HG03045 (cell line): ENCODE measurements around the gene TPCN1.

Experiments
- ATAC-seq: cut with Tn5 transposase; IDR thresholded peaks from one replicate; pipeline ENCODE4 v1.9.1; 2021; ENCODE audit warnings: mild to moderate bottlenecking, moderate library complexity; ENCODE audit not compliant: unreplicated experiment

Gene TPCN1

GRCh38 chr12:113278633-113279032, 57.4 kb downstream of the TPCN1 start:
- no peak for ATAC-seq

DNA sequence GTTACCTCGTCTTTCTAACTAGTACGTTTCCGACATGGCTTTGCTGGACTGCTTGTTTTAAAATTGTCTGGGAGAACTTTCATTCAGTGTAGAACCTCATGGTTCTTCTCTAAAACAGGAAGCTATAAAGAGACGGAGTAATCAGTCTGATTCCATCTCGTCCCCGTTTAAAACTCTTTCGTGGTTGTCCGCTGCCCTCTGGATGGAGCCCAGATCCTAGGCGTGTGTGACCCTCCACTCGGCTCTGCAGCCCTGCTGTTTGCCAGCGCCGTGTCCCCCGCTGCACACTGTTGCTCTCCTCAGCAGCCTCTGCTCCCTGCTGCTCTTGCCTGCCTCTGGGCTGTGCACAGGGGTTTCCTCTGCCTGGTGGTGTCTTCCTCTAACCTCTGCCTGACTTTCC, 63.5 kb downstream of the TPCN1 start:
- no peak for ATAC-seq

DNA sequence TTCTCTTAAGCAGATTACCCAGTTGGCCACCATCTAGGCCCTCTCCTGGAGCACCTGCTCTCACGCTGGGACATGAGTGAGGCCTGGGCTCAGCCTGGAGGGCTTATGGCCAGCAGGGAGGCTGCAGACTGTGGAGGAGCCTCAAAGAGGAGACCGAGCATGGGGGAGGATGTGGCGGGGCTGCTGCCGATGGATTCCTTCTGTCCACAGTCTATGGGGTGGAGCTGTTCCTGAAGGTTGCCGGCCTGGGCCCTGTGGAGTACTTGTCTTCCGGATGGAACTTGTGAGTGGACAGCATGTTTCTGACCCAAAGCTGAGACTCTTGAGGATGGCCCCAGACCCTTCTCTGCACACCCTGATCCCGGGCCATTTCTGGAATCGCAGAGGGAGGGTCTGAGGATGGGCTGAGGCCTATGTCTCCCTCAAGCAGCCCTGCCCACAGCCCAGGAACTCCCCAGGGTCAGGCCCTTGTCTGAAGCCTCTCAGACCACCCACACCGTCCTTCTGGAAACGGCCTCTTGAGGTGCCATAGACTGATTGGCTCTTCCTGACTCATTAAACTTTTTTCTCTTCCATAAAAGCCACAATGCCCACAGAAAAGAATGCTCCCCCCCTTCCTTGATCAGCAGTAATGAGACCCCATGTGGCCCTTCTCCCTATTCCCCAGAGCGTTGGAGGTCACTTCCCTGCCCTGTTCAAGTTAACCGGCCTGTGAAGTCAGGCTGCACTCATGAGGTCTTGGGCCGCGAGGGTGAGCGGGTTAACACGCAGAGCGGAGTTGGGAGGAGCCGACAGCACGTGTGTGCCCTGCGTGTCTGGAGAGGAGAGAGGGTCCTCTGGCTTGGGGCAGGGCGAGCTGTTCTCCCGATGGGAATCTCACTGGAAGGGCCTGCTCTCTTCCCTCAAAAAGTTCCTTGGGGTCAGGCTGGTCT, 64.7 kb downstream of the TPCN1 start:
- no peak for ATAC-seq

DNA sequence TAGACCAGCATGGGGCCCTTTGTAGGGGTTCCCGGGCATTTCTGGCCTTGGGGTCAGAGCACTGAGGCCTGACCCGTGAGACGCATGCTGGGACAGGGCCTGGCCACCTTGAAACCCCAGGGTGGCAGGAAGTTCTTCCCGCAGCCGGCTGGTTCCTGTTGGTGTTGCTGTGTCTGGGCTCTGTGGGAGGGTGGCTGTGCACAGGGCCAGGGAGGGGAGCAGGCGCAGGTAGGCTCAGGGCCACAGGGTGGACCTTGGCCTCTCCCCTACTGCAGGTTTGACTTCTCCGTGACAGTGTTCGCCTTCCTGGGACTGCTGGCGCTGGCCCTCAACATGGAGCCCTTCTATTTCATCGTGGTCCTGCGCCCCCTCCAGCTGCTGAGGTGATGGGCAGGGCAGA, 65.4 kb downstream of the TPCN1 start:
- ATAC-seq: no peak

DNA sequence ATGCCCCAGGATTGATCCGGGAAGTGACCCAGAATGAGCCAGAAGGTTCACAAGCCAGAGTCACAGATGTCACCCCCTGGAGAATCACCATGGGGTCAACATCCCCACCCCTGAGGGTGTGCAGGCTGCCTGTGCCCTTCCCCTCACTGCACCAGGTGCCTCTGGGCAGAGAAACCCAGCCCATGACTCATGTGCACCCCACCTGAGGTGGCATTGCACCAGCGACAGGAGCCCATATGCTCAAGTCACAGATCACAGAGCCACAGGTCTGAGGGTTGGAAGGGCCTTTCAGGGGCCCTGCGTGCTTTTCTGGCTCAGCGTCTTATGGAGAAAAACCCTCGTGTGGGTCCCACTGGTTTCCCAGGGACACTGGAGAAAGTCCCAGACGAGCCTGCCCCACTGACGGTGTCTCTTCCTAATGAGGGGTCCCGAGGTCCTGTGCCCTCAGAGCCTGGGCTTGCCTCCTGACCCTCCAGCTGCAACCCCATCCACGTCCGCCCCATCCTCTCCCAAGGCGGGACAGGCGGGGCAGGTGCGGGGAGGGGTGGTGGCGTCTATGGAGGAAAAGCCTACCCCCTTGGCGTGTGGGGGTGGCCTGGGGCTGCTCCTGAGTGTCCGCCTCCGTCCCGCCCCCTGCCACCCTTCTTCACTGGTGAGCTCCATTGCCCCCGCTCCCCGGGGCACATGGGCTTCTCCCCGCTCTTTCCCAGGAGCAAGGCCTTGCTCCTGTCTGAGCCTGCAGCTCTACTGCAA, 66.1 kb downstream of the TPCN1 start:
- ATAC-seq: no peak

DNA sequence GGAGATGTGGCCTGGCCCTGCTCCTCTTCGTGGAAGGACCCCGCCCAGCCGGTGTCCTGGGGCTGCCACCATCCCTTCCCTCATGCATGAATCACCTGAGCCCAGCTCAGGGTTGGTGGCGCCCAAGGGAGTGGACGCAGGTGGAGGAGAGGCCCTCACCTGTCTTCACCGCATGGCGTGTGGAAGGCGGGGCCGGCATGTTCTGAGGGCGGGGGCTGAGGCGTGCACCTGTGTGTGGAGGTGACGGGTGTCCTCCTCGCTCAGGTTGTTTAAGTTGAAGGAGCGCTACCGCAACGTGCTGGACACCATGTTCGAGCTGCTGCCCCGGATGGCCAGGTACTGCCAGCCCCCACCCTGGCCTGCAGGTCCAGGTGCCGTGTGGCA, 66.6 kb downstream of the TPCN1 start:
- no peak for ATAC-seq

DNA sequence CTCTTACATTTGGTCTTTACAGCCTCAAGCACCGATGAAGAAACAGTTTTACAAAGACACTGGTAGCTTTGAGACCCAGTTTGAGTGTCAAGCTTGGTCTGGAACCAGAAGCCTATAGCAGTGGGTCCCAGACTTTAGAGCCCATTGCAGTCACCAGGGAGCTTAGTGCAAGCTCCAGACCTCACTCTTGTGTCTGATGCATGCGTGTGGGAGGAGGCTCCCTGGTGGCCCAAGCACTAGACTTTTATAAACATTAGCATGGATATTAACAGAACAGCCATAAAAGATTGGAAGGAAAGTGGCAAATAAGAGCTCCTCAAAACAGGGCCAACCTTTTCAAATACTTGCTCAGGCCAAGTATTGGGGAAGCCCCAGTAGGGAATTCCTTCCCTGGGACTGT, 68.1 kb downstream of the TPCN1 start:
- ATAC-seq: no peak

- no peak for ATAC-seq
These were observed 69.2 kb downstream of the TPCN1 start for GRCh38 chr12:113290506-113290905.

GRCh38 chr12:113291586-113291985, 70.3 kb downstream of the TPCN1 start:
- ATAC-seq: no peak

- ATAC-seq: no peak
These were observed 70.8 kb downstream of the TPCN1 start for GRCh38 chr12:113292091-113292490.

- no peak for ATAC-seq
These were observed 71.3 kb downstream of the TPCN1 start for GRCh38 chr12:113292547-113292946.

- ATAC-seq: no peak
These were observed 71.8 kb downstream of the TPCN1 start for GRCh38 chr12:113293100-113293499.

DNA sequence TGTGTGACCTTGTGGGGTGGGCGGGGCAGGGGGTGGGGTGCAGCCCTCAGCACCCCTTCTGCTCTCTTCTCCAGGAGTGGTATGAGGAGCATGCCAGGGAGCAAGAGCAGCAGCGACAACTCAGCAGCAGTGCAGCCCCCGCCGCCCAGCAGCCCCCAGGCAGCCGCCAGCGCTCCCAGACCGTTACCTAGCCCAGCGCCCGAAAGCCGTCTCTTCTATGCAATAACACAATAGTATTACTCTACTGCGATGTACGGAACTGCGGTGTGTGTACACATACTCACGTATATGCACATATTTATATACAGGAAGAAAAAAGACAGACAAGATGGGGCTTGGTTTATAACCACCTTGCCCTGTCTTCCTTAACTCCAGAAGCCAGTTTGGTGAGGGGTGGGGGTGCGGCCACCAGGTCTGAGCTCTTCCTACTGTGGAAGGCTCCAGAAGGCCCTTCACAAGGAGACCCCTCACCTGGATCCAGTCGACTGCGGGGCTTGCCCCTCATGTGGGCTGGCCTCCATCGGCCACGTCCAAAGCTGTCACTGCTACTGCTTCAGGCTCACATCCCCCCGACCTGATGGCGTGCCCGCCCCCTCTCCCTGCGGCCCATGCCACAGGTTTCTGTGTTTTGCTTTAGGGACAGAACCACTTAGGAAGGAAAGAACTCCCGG, 74.8 kb downstream of the TPCN1 start:
- no peak for ATAC-seq

DNA sequence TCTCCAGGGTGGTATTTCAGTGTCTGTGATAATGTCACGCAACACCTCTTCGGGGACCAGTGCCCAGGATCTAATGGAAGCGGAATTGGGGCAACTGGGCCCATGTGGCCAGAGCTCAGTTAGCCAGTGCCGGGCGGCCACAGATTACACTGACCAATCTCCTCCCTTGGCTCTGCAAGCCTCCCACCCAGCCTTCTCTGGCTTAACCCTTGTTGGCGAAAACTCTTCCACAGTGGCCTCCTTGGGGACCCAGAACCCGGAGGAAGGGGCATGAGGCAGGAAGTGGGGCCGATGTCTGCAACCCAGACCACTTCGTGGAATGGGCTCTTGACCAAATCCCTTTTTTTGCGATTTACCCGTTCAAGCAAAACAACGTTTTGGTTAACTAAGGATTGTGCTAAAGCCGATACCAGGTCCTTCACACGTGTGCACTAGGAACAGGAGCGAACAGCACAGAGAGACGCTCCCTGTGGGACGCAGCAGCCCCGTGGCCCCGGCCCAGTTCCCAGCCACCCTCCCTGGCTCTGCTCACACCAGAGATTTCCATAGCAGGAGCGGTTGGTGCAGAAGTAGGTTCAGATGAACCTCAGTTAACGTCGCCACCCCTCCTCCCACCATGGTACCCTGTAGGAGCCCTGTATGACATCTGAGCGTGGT, 75.4 kb downstream of the TPCN1 start:
- no peak for ATAC-seq

DNA sequence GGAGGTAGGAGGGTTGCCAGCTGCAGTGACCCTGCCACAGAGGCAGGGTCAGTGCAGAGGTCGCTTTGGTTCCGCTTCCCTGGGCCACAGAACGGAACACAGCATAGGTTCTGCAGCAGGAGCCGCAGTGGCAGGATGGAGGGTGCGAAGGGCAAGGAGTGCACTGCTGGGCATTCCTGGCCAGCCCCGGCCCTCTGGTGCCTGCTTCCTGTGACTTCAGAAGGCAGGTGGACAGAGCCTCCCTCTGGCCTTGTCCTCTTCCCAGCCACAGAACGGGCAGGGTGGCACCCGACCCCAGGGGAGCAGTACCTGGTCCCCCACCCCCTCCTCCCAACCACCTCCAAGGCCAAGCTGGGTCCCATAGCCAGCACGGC, 75.9 kb downstream of the TPCN1 start:
- no peak for ATAC-seq

DNA sequence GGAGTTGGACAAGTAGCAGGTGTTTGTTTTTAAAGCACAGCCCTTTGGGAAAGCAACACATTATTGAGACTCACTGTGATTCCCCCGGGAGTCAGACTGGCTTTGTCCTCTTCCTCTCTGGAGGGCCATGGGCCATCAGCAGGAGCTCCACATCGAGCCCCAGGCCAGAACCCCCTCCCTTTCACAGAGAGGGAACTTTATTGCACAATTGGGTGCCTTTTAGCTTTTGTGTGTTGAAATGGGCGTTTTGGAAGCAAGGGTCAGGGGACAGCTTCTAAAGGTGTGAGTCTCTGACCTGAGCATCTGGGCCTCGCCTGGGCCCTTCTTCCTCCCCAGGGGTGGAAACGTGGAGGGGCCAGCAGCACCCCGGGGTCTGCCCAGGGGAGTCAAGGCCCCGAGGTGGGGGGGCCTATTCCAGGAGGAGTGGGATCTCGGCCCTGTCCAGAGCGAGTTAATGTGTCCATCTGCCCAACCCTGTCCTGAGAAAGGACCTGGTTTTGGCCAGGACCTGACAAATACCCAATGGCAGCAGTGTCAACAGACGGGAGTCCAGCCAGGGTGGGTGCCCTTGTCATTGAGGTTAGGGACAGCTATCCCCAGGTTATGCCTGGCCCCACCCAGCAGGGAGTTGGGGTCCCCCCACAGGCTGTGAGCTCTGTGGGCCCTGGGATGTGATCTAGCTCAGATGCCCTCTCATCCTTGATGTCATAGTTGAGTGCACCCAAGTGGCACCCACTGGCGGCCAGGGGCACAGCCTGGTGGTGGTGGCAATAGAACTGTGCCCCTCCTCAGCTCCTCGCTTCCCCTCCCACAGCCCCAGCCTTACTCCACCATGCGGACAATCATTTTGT, 76.6 kb downstream of the TPCN1 start:
- ATAC-seq: no peak

- no peak for ATAC-seq
These were observed 77.2 kb downstream of the TPCN1 start for GRCh38 chr12:113298472-113298817.

DNA sequence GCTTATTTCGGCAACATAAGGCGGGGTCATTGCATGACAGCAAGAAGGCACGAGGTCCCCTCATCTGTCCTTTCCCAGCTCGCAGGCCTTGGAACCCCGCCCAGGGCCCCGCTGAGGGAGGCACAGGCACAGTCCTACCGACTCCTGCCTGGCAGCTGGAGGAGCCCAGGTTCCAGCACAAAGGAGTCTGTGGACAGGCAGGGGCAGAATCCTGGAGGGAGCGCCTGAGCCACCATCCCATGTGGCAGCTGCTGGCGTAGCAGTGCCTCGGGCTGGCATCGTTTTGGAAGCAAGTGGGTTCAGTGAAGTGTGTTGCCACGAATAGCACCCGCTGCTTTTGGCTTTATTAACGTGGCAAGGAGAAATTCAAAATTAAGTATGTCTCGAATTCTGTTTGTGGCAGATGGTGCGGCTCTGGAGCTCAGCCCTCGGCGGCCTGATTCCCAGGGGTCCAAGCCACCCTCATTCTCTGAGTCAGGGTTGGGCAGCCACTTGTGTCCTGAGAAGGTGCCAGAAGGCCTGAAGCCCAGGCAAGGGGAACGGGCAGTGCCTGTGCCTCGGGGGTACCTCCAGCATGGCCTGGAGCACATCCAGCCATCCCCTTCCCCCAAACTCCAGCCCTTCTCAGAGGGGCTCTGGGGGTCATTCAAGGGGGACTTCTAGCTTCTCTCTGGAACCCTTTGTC, 77.7 kb downstream of the TPCN1 start:
- no peak for ATAC-seq

DNA sequence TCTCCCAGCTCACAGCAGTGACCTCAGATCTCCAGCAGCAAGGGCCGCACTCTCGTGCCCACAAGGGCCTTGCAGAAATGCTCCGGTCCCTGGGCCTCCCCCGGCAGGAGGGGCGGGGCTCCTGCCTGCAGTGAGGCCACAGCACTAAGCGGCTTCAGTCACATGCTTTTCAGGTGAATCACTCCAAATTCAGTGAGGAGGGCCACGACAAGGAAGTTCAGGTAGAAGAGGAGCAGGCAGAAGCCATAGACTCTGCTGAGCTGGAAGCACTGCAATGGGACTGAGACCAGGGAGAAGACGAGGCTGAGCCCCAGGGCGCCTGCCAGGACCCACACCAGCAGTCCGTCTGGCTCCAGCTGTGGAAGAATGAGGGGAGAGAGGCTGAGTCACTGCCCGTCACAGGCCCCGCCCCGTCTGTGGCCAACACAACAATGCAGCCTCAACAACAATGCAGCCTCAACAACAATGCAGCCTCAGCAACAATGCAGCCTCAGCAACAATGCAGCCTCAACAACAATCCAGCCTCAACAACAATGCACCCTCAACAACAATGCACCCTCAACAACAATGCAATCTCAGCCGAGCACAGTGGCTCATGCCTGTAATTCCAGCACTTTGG, 78.5 kb downstream of the TPCN1 start:
- ATAC-seq: no peak
